ENCODE results near the gene MCFD2. TPM values are rescaled to one million over a fixed set of nuclear protein-coding genes. Genes with fewer than 3 reads are reported as not detected.

MCFD2 gene
- polyA plus RNA-seq, 1 experiment: 166 TPM

- ChIA-PET POLR2A (no interaction called here), CTCF (interaction anchor here (1.8 to 3.7 kb wide), 2 partner anchors 13 to 400 kb away, joined by 8 to 33 read pairs; no protein-coding TSS in a partner anchor)
- Histone ChIP-seq H3K27me3 (ENCODE audit: control insufficient read depth, insufficient read depth, low read length) (no peaks in the 10 kb centered on the region), H3K4me3 (ENCODE audit: low read depth, low read length) (no peak overlapping the region), H3K36me3 (ENCODE audit: control insufficient read depth, insufficient read depth, low read length) (no peaks in the 10 kb centered on the region)
- TF ChIP-seq CTCF (IDR thresholded peaks at IDR 0.05; ENCODE audit: insufficient read depth, low read depth, low read length): no peak
- DNase-seq (ENCODE audit: low read depth): no peak
Measured at GRCh38 chr2:46922606-46923005, 7.0 kb upstream of the MCFD2 start.

- H3K27me3 ChIP-seq (ENCODE audit: control insufficient read depth, insufficient read depth, low read length): no peaks in the 10 kb centered on the region
- DNase-seq (ENCODE audit: low read depth): no peak
- H3K36me3 ChIP-seq (ENCODE audit: control insufficient read depth, insufficient read depth, low read length): no peaks in the 10 kb centered on the region
- CTCF ChIA-PET: interaction anchor here (0.9 to 3.7 kb wide), 3 partner anchors 9 to 401 kb away, joined by 3 to 33 read pairs (median 8); no protein-coding TSS in a partner anchor
- POLR2A ChIA-PET: no interaction called here
- TF ChIP-seq CTCF (IDR thresholded peaks at IDR 0.05; ENCODE audit: insufficient read depth, low read depth, low read length): no peak
- H3K4me3 ChIP-seq (ENCODE audit: low read depth, low read length): no peak overlapping the region
Measured at GRCh38 chr2:46921676-46922448, 6.3 kb upstream of the MCFD2 start.

- POLR2A ChIA-PET: no interaction called here
- CTCF ChIA-PET: interaction anchor here (1.2 to 4.7 kb wide), 10 partner anchors 9 to 405 kb away, joined by 3 to 43 read pairs (median 8); no protein-coding TSS in a partner anchor
- peaks cover 1% of the 10 kb centered on the region; the same call in 1 of the 2 replicates for H3K36me3 ChIP-seq (ENCODE audit: control insufficient read depth, insufficient read depth, low read length)
Measured at GRCh38 chr2:46917628-46918027, 2.0 kb upstream of the MCFD2 start.

GRCh38 chr2:46915811-46916630 lies 415 bp upstream of the MCFD2 start:
- H3K4me3 ChIP-seq (ENCODE audit: low read depth, low read length): peak overlapping the region; percentile 97
- peaks cover 4% of the 10 kb centered on the region; the same call in 1 of the 2 replicates for H3K36me3 ChIP-seq (ENCODE audit: control insufficient read depth, insufficient read depth, low read length)
- peak; percentile 70 for DNase-seq (ENCODE audit: low read depth)
- CTCF ChIA-PET: interaction anchor here (0.7 to 4.7 kb wide), 8 partner anchors 9 to 407 kb away, joined by 3 to 43 read pairs (median 6); no protein-coding TSS in a partner anchor
- no peak for TF ChIP-seq CTCF (IDR thresholded peaks at IDR 0.05; ENCODE audit: insufficient read depth, low read depth, low read length)
- no peaks in the 10 kb centered on the region for H3K27me3 ChIP-seq (ENCODE audit: control insufficient read depth, insufficient read depth, low read length)
- POLR2A ChIA-PET: no interaction called here

More at GRCh38 chr2:46917628-46918027, 2.0 kb upstream of the MCFD2 start:
- Histone ChIP-seq H3K27me3 (ENCODE audit: control insufficient read depth, insufficient read depth, low read length) (no peaks in the 10 kb centered on the region), H3K4me3 (ENCODE audit: low read depth, low read length) (no peak overlapping the region)
- TF ChIP-seq CTCF (IDR thresholded peaks at IDR 0.05; ENCODE audit: insufficient read depth, low read depth, low read length): no peak
- DNase-seq (ENCODE audit: low read depth): no peak

Measured in BJ (cell line).